ENCODE data around the gene ETV5.
A peak's percentile ranks its signal among the peaks of the same experiment; 100 is the strongest.

Gene ETV5

GRCh38 chr3:186123012-186123411 lies 14.1 kb upstream of the ETV5 start:
- no peak for DNase-seq (ENCODE audit: low spot score)

GRCh38 chr3:186121968-186122367 lies 13.1 kb upstream of the ETV5 start:
- DNase-seq (ENCODE audit: low spot score): no peak

DNA sequence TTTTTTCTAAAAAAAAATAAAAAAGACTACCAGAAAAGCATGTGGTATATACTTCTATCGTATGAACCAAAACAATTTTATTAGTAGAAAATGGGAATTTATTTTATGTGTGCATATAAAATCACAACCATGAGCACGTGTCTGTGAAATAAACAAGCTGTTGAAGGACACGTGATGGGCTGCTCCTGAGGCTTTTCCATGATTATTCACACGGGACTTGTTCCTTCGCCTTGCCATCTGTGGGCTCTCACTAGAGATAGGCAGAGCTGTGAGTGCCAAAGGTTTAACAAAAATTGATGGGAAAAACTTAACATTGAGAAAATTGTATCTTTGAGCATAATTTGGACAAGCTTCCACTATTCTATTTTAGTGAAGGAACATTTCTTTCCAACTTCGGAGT lies 12.4 kb upstream of the ETV5 start:
- DNase-seq (ENCODE audit: low spot score): no peak

DNA sequence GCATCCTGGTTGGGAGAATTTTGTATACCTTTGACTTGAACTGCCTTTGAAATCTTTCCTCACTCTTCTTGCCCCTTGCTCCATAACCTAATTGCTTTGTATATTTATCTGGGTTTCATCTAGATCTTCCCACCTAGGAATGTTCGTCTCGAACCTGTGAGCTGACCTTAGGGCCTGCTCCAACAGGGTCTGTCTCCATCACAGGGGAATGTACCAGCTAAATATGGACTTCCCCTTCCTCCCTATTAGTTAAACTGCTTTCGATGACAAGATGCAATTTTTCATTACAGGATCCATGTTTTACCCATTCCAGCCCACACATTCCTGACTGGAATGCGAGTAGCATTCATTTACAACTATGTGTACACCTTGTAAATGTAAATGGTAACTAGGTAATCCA lies 10.6 kb upstream of the ETV5 start:
- no peak for DNase-seq (ENCODE audit: low spot score)

DNA sequence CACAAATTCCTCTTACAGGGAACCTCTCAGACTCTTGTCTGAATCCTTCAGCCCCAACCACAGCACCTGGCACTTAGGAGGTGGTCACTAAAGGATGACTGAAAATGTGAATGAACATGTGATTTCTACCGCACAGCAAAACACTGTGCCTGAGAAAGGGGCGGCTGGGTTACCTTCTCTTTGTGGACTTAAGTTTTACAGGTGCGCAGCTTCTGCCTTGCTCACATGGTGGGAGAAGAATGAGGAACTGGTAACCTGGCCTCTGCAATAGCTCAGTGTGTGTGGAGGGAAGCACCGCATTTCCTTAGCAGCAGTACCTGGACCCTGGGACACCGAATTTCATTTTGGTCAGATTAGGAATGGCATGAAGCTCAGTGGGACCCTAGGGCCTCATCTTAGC lies 9.8 kb upstream of the ETV5 start:
- no peak for DNase-seq (ENCODE audit: low spot score)

- DNase-seq (ENCODE audit: low spot score): no peak
Measured at GRCh38 chr3:186117521-186118134, 8.7 kb upstream of the ETV5 start.

DNA sequence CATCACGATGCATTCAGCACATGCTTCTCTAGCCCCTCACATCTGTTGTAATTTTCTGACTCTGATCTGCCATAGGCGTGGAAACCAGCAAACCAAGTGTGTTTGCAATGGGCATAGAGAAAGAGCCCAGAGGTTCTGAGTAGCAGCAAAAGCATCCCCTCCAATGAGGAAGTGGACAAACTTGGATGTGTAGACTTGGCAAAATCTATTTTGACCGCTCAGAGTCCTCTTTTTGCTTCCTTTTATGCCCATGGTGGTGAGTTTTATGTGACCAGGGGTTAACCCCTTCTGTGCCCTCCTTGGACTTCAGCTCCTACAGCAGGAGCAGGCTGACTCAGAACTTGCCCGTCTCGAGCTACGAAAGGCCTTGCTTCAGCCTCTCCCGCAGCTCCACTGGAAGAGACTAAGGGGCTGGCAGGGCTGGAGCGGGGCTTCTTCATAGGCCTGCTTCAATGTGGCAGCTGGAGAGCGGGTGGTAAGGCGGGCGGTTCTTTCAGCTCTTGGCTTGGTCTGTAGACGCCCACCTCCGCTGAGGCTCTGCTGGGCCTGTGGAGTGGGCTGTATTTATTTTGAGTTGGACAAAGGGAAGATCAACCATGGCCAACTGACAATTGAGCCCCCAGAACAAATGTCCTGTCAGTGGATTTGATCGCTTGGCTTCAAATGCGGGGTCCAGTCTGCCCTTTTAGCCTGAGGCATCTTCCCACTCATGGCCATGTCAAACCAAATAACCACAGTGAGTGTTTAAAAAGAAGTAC lies 6.5 kb upstream of the ETV5 start:
- no peak for DNase-seq (ENCODE audit: low spot score)

- no peak for DNase-seq (ENCODE audit: low spot score)
Measured at GRCh38 chr3:186110975-186111974, 2.4 kb upstream of the ETV5 start.

GRCh38 chr3:186109897-186110803 lies 1.3 kb upstream of the ETV5 start:
- DNase-seq (ENCODE audit: low spot score): no peak

GRCh38 chr3:186108106-186108940 lies 566 bp downstream of the ETV5 start:
- no peak for DNase-seq (ENCODE audit: low spot score)

DNA sequence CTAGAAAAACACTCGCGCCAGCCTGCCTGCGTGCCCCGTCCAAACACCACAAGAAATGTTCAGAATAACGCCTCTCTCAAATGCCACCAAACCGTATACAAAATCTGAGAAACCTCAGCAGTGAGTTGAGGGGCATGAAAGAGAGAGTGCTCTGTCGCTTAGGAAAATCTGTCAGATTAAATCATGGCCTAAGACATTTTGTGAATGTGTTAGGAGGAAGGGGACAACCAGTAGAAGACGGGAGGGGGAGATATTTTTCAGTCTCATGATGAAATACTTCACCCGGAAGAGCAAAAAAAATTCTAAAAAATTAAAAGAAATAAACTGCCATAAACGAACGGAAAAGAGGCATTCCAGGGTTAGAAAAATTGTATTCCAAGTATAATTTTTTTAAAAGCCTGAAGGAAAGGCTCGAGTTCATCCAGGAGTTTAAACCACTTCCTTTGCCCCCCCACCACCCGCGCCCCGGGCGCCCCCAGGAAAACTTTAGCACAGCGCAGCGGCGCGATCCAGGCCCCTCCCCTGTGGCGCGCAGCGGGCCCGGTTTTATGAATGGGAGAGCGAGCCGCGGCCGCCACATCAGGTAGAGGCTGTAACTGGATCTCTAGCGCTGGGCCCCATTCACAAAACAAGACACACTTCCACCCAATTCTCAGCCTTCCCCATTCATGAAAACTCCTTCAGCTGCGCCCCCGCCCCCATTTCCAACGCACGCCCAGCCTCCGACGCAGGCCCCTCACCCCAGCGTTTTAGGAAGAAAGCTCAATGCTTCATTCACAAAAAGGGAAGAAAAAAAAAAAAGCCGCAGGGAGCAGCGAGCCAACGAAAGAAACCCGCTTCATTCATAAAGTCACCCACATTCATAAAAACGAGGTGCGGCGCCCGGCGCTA lies 1.4 kb downstream of the ETV5 start:
- DNase-seq (ENCODE audit: low spot score): peak; percentile 47

GRCh38 chr3:186105543-186105942 lies 3.3 kb downstream of the ETV5 start:
- peak; percentile 26 for DNase-seq (ENCODE audit: low spot score)

DNA sequence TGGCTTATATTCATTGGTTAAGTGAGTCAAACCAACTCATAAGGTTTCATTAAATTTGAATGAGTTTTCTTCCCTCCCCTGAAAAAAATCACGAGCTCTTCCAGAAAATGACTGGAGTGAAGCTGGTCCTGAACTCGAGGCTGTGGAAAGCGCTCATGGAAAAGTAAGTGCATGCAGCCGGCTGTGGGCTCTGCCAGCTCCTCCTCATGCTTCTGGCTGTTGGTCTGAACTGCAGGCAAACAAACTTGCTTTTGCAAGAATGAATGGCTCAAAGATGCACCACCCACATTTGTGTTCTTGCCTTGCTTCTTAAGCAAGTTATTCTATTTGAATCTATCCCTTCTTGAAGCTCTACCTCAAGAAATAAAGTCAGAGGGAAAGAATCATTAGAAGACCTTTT lies 6.2 kb downstream of the ETV5 start:
- DNase-seq (ENCODE audit: low spot score): no peak

GRCh38 chr3:186100398-186100797 lies 8.5 kb downstream of the ETV5 start:
- no peak for DNase-seq (ENCODE audit: low spot score)

DNA sequence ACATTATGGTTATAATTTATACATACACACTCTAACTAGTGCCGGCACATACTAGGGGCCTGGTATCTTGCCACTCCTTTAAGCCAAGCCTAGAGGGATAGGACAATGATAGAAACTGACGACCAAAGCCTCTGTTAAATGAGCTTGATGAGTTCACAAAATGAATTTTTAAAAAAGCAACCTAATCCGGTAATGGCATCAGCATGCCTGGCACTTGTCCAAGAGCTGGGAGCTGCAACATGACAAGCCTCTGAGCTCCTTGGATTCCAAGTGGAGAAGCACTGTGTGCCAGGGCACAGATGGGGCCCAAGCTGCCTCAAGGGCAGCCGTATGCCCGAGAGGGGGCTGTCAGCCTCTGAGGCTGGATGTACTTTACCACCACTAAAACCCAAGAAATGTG lies 9.7 kb downstream of the ETV5 start:
- no peak for DNase-seq (ENCODE audit: low spot score)

- no peak for DNase-seq (ENCODE audit: low spot score)
Measured at GRCh38 chr3:186098740-186099139, 10.1 kb downstream of the ETV5 start.

- no peak for DNase-seq (ENCODE audit: low spot score)
Measured at GRCh38 chr3:186097663-186098451, 11.0 kb downstream of the ETV5 start.

DNA sequence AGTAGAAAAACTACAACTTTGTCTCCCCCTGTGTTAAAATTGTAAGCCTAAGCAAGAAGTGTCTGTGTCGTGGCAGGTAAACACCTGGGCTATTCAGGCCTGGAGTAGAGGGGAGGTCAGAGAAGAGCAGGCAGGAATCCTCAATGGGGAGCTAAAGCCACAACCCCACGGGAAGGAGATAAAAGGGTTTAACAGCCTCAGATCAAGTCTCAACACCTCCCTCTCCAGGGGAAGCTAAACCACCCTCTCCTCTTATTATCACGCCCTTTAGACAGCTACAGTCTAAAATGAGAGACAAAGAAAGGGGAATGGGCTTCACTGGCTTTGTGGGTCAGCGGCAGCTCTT lies 11.6 kb downstream of the ETV5 start:
- DNase-seq (ENCODE audit: low spot score): no peak

DNA sequence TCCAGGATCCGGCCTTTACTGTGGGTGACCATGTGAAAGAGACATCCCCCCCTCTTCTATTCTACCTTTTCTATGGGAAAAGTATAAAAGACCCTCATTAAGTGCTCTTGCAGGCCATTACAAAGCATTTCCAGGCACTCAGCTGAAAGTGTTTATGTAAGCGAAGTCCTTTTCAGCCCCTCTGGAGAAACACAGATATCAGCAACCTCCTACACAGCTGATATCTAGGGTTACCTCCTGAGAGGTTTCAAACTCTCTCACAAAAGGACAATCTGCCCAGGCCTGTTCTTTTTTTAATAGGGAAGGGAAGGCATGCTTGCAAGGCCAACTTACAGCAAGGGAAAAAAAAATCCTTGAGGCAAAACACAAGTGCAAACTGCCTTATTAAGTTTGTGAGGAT lies 12.6 kb downstream of the ETV5 start:
- no peak for DNase-seq (ENCODE audit: low spot score)

Data from NAMALWA (cell line).